HFFc6 (cell line): ENCODE measurements around the gene NDRG3. TPM values are rescaled to one million over a fixed set of nuclear protein-coding genes. Genes with fewer than 3 reads are reported as not detected.
A peak's percentile ranks its signal among the peaks of the same experiment; 100 is the strongest.

Experiments
- DNase-seq: peaks from one replicate; pipeline ENCODE4 v3.0.0-alpha.2; 2018
- H3K27ac Mint-ChIP-seq: 2 replicates; pipeline ENCODE4 v1.8.0; 2020; ENCODE audit warnings: mild to moderate bottlenecking, mixed read lengths
- H3K27me3 Mint-ChIP-seq: 2 replicates; pipeline ENCODE4 v1.8.0; 2021; ENCODE audit warnings: mild to moderate bottlenecking, moderate library complexity, mixed read lengths; ENCODE audit not compliant: insufficient read depth
- H3K36me3 Mint-ChIP-seq: 2 replicates; pipeline ENCODE4 v1.8.0; 2021; ENCODE audit warnings: low read depth, mixed read lengths
- H3K4me1 Mint-ChIP-seq: 2 replicates; pipeline ENCODE4 v1.8.0; 2020; ENCODE audit warnings: low read depth, mixed read lengths
- H3K4me3 Mint-ChIP-seq: 2 replicates; pipeline ENCODE4 v1.8.0; 2020; ENCODE audit warnings: mild to moderate bottlenecking, moderate library complexity, mixed read lengths
- H3K9me3 Mint-ChIP-seq: 2 replicates; pipeline ENCODE4 v1.8.0; 2020; ENCODE audit warnings: mild to moderate bottlenecking, mixed read lengths
- total RNA-seq, 6 experiments: library from RNA; stranded (reverse); fragmentation: NEBNext Ultra II Directional; extraction: Animal tissue kit (Norgen Biotek cat#: 25700); gene quantifications; 2 replicates in 1 of 6; 3 replicates in 5 of 6; pipeline ENCODE4 v1.2.3, GENCODE V29; 2021
- TF ChIP-seq, protein P1 (sequence below): fragments of 200-600 bp; sonication (generic); IDR thresholded peaks from 2 replicates; pipeline ENCODE4 v1.5.0; 2021; ENCODE audit warnings: antibody characterized with exemption, mild to moderate bottlenecking

Gene NDRG3
- total RNA-seq, 6 experiments from 2014 or later: 32.8 to 42.3 (median 37.2) TPM

DNA sequence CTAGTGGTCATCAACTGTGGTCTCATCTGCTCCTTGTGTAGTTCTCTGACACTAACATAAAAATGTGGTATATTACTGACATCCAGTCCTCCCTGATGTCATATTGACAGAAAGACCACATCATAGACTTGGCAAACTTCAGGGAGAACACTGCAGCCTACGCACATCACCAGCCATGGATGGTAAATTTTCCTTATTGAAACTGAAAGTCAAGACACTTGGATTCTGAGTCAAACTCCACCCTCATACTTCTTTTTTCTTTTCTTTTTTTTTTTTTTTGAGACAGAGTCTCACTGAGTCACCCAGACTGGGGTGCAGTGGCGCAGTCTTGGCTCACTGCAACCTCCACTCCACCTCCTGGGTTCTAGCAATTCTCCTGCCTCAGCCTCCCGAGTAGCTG, 25.4 kb downstream of the NDRG3 start:
- Mint-ChIP-seq H3K36me3 (peaks cover 7% of the 10 kb centered on the region), H3K27me3 (no peaks in the 10 kb centered on the region; the same call in 1 of the 2 replicates), H3K27ac (no peak overlapping the region), H3K4me1 (peaks cover 5% of the 10 kb centered on the region; the same call in 1 of the 2 replicates), H3K4me3 (no peak overlapping the region), H3K9me3 (no peaks in the 10 kb centered on the region)
- TF ChIP-seq, protein P1, sequence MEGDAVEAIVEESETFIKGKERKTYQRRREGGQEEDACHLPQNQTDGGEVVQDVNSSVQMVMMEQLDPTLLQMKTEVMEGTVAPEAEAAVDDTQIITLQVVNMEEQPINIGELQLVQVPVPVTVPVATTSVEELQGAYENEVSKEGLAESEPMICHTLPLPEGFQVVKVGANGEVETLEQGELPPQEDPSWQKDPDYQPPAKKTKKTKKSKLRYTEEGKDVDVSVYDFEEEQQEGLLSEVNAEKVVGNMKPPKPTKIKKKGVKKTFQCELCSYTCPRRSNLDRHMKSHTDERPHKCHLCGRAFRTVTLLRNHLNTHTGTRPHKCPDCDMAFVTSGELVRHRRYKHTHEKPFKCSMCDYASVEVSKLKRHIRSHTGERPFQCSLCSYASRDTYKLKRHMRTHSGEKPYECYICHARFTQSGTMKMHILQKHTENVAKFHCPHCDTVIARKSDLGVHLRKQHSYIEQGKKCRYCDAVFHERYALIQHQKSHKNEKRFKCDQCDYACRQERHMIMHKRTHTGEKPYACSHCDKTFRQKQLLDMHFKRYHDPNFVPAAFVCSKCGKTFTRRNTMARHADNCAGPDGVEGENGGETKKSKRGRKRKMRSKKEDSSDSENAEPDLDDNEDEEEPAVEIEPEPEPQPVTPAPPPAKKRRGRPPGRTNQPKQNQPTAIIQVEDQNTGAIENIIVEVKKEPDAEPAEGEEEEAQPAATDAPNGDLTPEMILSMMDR: no peak
- no peak for DNase-seq

DNA sequence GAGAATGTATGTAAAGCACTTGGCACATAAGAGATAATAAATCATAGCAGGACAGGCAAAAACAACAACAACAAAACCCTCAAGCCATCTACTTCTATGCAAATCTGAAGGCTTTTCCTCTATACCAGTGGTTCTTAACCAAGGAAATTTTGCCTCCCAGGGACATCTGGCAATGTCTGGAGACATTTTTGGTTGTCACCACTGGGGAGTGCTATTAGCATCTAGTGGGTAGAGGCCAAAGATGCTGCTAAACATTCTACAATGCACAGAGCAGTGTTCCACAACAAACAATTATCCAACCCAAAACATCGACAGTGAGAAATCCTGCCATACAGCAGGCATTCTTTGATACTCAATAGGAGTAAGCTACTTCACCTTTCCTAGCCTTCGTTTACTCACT, 28.2 kb downstream of the NDRG3 start:
- H3K9me3 Mint-ChIP-seq: no peaks in the 10 kb centered on the region
- TF ChIP-seq, protein P1: peak; percentile 30; the same call in 1 of the 2 replicates
- H3K4me1 Mint-ChIP-seq: peaks cover 5% of the 10 kb centered on the region; the same call in 1 of the 2 replicates
- H3K27ac Mint-ChIP-seq: no peak overlapping the region
- H3K27me3 Mint-ChIP-seq: no peaks in the 10 kb centered on the region; the same call in 1 of the 2 replicates
- peaks cover 7% of the 10 kb centered on the region for H3K36me3 Mint-ChIP-seq
- DNase-seq: peak; percentile 2
- no peak overlapping the region for H3K4me3 Mint-ChIP-seq

DNA sequence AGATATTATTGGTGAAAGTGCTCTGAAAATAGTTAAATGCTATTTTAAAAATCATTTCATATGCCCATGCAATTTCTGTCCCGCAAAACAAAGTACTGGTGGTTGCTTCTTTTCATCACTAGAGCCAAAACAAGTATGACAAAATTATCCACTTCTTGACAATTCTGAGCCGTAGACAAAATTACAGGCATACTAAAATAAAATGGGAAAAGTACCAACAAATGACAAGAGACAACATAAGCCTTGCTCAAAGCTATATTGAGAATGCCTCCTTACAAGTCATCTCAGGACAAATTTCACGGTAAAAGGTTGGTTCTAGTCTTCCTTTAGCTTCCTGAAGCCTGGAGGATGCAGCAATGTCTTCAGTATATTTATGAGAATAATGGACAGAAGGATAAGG, 28.9 kb downstream of the NDRG3 start:
- TF ChIP-seq, protein P1: no peak
- H3K27me3 Mint-ChIP-seq: no peaks in the 10 kb centered on the region; the same call in 1 of the 2 replicates
- H3K9me3 Mint-ChIP-seq: no peaks in the 10 kb centered on the region
- peaks cover 7% of the 10 kb centered on the region for H3K36me3 Mint-ChIP-seq
- peaks cover 5% of the 10 kb centered on the region; the same call in 1 of the 2 replicates for H3K4me1 Mint-ChIP-seq
- H3K4me3 Mint-ChIP-seq: no peak overlapping the region
- H3K27ac Mint-ChIP-seq: no peak overlapping the region
- no peak for DNase-seq

DNA sequence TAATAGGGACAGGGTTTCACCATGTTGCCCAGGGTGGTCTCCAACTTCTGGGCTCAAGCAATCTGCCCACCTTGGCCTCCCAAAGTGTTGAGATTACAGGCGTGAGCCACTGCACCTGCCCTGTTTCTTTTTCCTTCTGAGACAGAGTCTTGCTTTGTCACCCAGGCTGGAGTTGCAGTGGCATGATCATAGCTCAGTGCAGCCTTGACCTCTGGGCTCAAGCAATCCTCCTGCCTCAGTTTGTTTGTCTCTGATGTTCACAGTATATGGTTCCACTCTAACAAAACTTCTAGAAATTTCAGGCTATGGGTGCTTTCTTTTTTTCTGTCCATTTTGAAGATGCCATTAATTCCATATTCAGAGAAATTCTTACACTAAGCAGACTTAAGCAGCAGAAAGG, 33.1 kb downstream of the NDRG3 start:
- Mint-ChIP-seq H3K27ac (no peak overlapping the region), H3K4me3 (no peak overlapping the region), H3K4me1 (no peaks in the 10 kb centered on the region), H3K9me3 (no peaks in the 10 kb centered on the region), H3K27me3 (no peaks in the 10 kb centered on the region), H3K36me3 (no peaks in the 10 kb centered on the region)
- TF ChIP-seq, protein P1: no peak
- no peak for DNase-seq

DNA sequence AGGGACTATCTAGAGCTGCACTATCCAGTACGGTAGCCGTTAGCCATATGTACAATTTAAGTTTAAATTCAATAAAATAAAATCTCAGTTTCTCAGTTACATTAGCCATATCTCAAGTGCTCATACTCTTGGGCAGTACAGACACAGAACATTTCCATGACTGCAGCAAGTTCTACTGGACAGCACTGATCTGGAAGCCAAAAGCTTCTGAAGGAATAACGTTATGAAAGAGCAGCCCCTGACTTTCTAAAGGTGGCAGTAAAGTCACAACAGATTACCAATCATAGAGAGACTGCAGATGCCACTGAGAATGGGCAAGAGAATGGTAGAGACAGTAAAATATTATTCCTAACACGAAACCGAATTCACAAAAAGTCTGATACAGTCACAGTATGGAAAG, 36.8 kb downstream of the NDRG3 start:
- DNase-seq: no peak
- no peak overlapping the region for H3K27ac Mint-ChIP-seq
- no peaks in the 10 kb centered on the region for H3K9me3 Mint-ChIP-seq
- no peak overlapping the region for H3K4me3 Mint-ChIP-seq
- TF ChIP-seq, protein P1: no peak
- H3K27me3 Mint-ChIP-seq: no peaks in the 10 kb centered on the region
- no peaks in the 10 kb centered on the region for H3K4me1 Mint-ChIP-seq
- no peaks in the 10 kb centered on the region for H3K36me3 Mint-ChIP-seq

DNA sequence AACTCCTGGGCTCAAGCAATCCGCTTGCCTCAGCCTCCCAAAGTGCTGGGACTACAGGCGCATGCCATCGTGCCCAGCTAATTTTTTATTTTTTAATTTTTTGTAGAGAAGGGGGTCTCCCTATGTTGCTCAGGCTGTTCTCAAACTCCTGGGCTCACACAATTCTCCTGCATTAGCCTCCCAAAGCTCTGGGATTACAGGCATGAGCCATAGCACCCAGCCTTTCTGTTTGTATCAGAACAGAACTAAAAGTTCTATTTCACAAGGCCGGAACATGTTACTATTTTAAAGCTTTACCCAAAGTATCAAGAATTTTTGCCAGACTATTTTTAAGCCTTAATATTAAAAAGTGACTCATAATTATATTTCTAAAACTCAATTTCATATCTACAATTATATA, 42.4 kb downstream of the NDRG3 start:
- Mint-ChIP-seq H3K36me3 (no peaks in the 10 kb centered on the region), H3K4me1 (no peaks in the 10 kb centered on the region), H3K27ac (no peak overlapping the region), H3K9me3 (no peaks in the 10 kb centered on the region), H3K4me3 (no peak overlapping the region), H3K27me3 (no peaks in the 10 kb centered on the region)
- TF ChIP-seq, protein P1: no peak
- DNase-seq: no peak
